Measurements from ENCODE around the gene SCN3A.

The SCN3A gene

GRCh38 chr2:165112133-165112573 lies 91.7 kb downstream of the SCN3A start:
- no peak for DNase-seq (ENCODE audit: low read depth)

GRCh38 chr2:165110394-165110793 lies 93.5 kb downstream of the SCN3A start:
- no peak for DNase-seq (ENCODE audit: low read depth)

GRCh38 chr2:165109915-165110314 lies 93.9 kb downstream of the SCN3A start:
- DNase-seq (ENCODE audit: low read depth): no peak

GRCh38 chr2:165105926-165106325 lies 97.9 kb downstream of the SCN3A start:
- no peak for DNase-seq (ENCODE audit: low read depth)

- DNase-seq (ENCODE audit: low read depth): no peak
Measured at GRCh38 chr2:165087933-165088901, 115.6 kb downstream of the SCN3A start.

GRCh38 chr2:165086337-165086736 lies 117.5 kb downstream of the SCN3A start:
- DNase-seq (ENCODE audit: low read depth): no peak

- no peak for DNase-seq (ENCODE audit: low read depth)
Measured at GRCh38 chr2:165083326-165083725, 120.5 kb downstream of the SCN3A start.

- DNase-seq (ENCODE audit: low read depth): no peak
Measured at GRCh38 chr2:165082479-165082878, 121.4 kb downstream of the SCN3A start.

GRCh38 chr2:165081276-165081675 lies 122.6 kb downstream of the SCN3A start:
- DNase-seq (ENCODE audit: low read depth): no peak

- no peak for DNase-seq (ENCODE audit: low read depth)
Measured at GRCh38 chr2:165079432-165079831, 124.4 kb downstream of the SCN3A start.

GRCh38 chr2:165078913-165079312 lies 124.9 kb downstream of the SCN3A start:
- no peak for DNase-seq (ENCODE audit: low read depth)

GRCh38 chr2:165074884-165075283 lies 129.0 kb downstream of the SCN3A start:
- DNase-seq (ENCODE audit: low read depth): no peak

- DNase-seq (ENCODE audit: low read depth): no peak
Measured at GRCh38 chr2:165074323-165074722, 129.5 kb downstream of the SCN3A start.

GRCh38 chr2:165070076-165070475 lies 133.8 kb downstream of the SCN3A start:
- no peak for DNase-seq (ENCODE audit: low read depth)

- no peak for DNase-seq (ENCODE audit: low read depth)
Measured at GRCh38 chr2:165069151-165069550, 134.7 kb downstream of the SCN3A start.

- no peak for DNase-seq (ENCODE audit: low read depth)
Measured at GRCh38 chr2:165068487-165068757, 135.4 kb downstream of the SCN3A start.

GRCh38 chr2:165067643-165068486 lies 136.0 kb downstream of the SCN3A start:
- DNase-seq (ENCODE audit: low read depth): no peak

- DNase-seq (ENCODE audit: low read depth): no peak
Measured at GRCh38 chr2:165064743-165065142, 139.1 kb downstream of the SCN3A start.

- no peak for DNase-seq (ENCODE audit: low read depth)
Measured at GRCh38 chr2:165060411-165060810, 143.4 kb downstream of the SCN3A start.

GRCh38 chr2:165058476-165059265 lies 145.2 kb downstream of the SCN3A start:
- no peak for DNase-seq (ENCODE audit: low read depth)

GRCh38 chr2:165057931-165058330 lies 145.9 kb downstream of the SCN3A start:
- no peak for DNase-seq (ENCODE audit: low read depth)

- DNase-seq (ENCODE audit: low read depth): no peak
Measured at GRCh38 chr2:165057308-165057707, 146.5 kb downstream of the SCN3A start.

Data from stimulated activated CD8-positive, alpha-beta memory T cell treated with anti-CD3 and anti-CD28 coated beads, Interleukin-12 subunit alpha, Interleukin-12 subunit beta, amount 100 ng/mL, for 4 hours (primary cell).